HG03575 (cell line): ENCODE data around the gene EML1.

Source experiments
- ATAC-seq: cut with Tn5 transposase; IDR thresholded peaks from one replicate; pipeline ENCODE4 v1.9.1; 2021; ENCODE audit not compliant: unreplicated experiment, insufficient number of reproducible peaks, low FRiP score; ENCODE audit errors: extremely low read depth

EML1 gene

GRCh38 chr14:99990268-99991170, 197.3 kb downstream of the EML1 start:
- no peak for ATAC-seq

- ATAC-seq = no peak
Measured at GRCh38 chr14:99991331-99991730, 198.1 kb downstream of the EML1 start.
